Keratinocyte (primary cell): ENCODE measurements around the gene OR2F1. TPM values are rescaled to one million over a fixed set of nuclear protein-coding genes. Genes with fewer than 3 reads are reported as not detected.

Experiments used
- DNase-seq: peaks from one replicate; pipeline ENCODE4 v3.0.0-alpha.2; 2011; ENCODE audit warnings: low read depth, missing footprints, low spot score
- FAIRE-seq: peaks from 2 replicates; lab custom pipeline; 2011; peaks lifted over from hg19 to GRCh38; lab: Jason Lieb, UNC
- H2AFZ ChIP-seq: 2 replicates; pipeline ENCODE4 v1.6.0; 2012; ENCODE audit warnings: low read length, control low read depth, inconsistent platforms; ENCODE audit not compliant: control insufficient read depth
- H3K27ac ChIP-seq: 2 replicates; pipeline ENCODE4 v1.5.1; 2011; ENCODE audit warnings: low read length; ENCODE audit not compliant: control insufficient read depth, insufficient read depth
- H3K27me3 ChIP-seq: 3 replicates; pipeline ENCODE4 v1.6.0; 2011; ENCODE audit warnings: low read length; ENCODE audit not compliant: control insufficient read depth, insufficient read depth; ENCODE audit errors: extremely low read depth
- H3K36me3 ChIP-seq, 2 experiments: 2 replicates in 1 of 2; 3 replicates in 1 of 2; pipeline ENCODE4 v1.5.1; 2011; ENCODE audit warnings: low read length in 2 of 2, mild to moderate bottlenecking in 1 of 2; ENCODE audit not compliant: control insufficient read depth in 2 of 2, insufficient read depth in 2 of 2; ENCODE audit errors: extremely low read depth in 1 of 2
- H3K4me1 ChIP-seq: 3 replicates; pipeline ENCODE4 v1.5.1; 2011; ENCODE audit warnings: low read length; ENCODE audit not compliant: control insufficient read depth, insufficient read depth; ENCODE audit errors: extremely low read depth
- H3K4me2 ChIP-seq: 3 replicates; pipeline ENCODE4 v1.6.0; 2011; ENCODE audit warnings: low read depth, low read length; ENCODE audit not compliant: control insufficient read depth, insufficient read depth; ENCODE audit errors: extremely low read depth
- H3K4me3 ChIP-seq, 3 experiments: fragments of 200-600 bp in 1 of 3; sonication (generic) in 1 of 3; 2 replicates in 2 of 3; 3 replicates in 1 of 3; pipeline ENCODE4 v1.5.1; 2011 to 2016; ENCODE audit warnings: low read length in 3 of 3, mild to moderate bottlenecking in 3 of 3, control low read depth in 2 of 3, inconsistent platforms in 1 of 3, low read depth in 1 of 3, mixed read lengths in 1 of 3, mixed run types in 1 of 3, moderate library complexity in 1 of 3; ENCODE audit not compliant: control insufficient read depth in 2 of 3, insufficient read depth in 2 of 3; ENCODE audit errors: extremely low read depth in 1 of 3
- H3K79me2 ChIP-seq: 2 replicates; pipeline ENCODE4 v1.6.0; 2012; ENCODE audit warnings: low read length; ENCODE audit not compliant: control insufficient read depth, insufficient read depth
- H3K9ac ChIP-seq: 3 replicates; pipeline ENCODE4 v1.6.0; 2011; ENCODE audit warnings: low read length; ENCODE audit not compliant: control insufficient read depth, insufficient read depth; ENCODE audit errors: extremely low read depth
- H3K9me1 ChIP-seq: 3 replicates; pipeline ENCODE4 v1.6.0; 2011; ENCODE audit warnings: low read length; ENCODE audit not compliant: control insufficient read depth, insufficient read depth; ENCODE audit errors: extremely low read depth
- H3K9me3 ChIP-seq: 2 replicates; pipeline ENCODE4 v1.5.1; 2012; ENCODE audit warnings: low read depth, low read length; ENCODE audit not compliant: control insufficient read depth
- H4K20me1 ChIP-seq: 3 replicates; pipeline ENCODE4 v1.6.0; 2011; ENCODE audit warnings: low read length; ENCODE audit not compliant: control insufficient read depth, insufficient read depth; ENCODE audit errors: extremely low read depth
- CTCF ChIP-seq, 3 experiments: IDR thresholded peaks in 1 of 3; conservative IDR thresholded peaks in 1 of 3; optimal IDR thresholded peaks in 1 of 3; 2 replicates in 2 of 3; 3 replicates in 1 of 3; pipeline versions ENCODE3 to v1.5.1; 2011; ENCODE audit warnings: low read length in 3 of 3, mild to moderate bottlenecking in 3 of 3, moderate library complexity in 2 of 3, control low read depth in 1 of 3, inconsistent platforms in 1 of 3; ENCODE audit not compliant: insufficient read depth in 2 of 3; ENCODE audit errors: extremely low read depth in 1 of 3
- EZH2 ChIP-seq: IDR thresholded peaks from one replicate; pipeline ENCODE4 v1.6.1; 2012; ENCODE audit warnings: inconsistent platforms, mild to moderate bottlenecking, low read length, moderate library complexity
- dilution Hi-C: fragments of 300-500 bp; cut with MboI; formaldehyde crosslinking; loops from one replicate; pipeline ENCODE4 v1.7.0; 2020; ENCODE audit warnings: low sequenced_read_pairs; ENCODE audit not compliant: extremely low pct_ligation_motif_present
- polyA plus RNA-seq, 5 experiments: library from polyadenylated mRNA; depleted of rRNA in 3 of 5; stranded (reverse) in 3 of 5; stranded (forward) in 1 of 5; unstranded in 1 of 5; fragments of >200 nt; gene quantifications; 1 replicate in 1 of 5; 2 replicates in 3 of 5; 3 replicates in 1 of 5; pipeline versions ENCODE4 v1.2.1 to v1.2.3, GENCODE V29; 2011 to 2012; ENCODE audit warnings: missing spikeins in 2 of 5, low read depth in 1 of 5, low replicate concordance in 1 of 5

The OR2F1 gene
- polyA plus RNA-seq, 1 donor (not counting 4 experiments of a cell fraction or from before 2014, with no cell fraction given) = not detected

- no peaks in the 10 kb centered on the region for H4K20me1 ChIP-seq
- H3K4me3 ChIP-seq = no peak overlapping the region
- no peaks in the 10 kb centered on the region for H3K9me3 ChIP-seq
- no peaks in the 10 kb centered on the region for H3K9me1 ChIP-seq
- no peak overlapping the region for H3K4me2 ChIP-seq
- H3K79me2 ChIP-seq = no peaks in the 10 kb centered on the region
- no peak overlapping the region for H3K27ac ChIP-seq
- TF ChIP-seq EZH2 (no peak), CTCF (optimal IDR thresholded peaks at IDR 0.05 in 1 of 3, IDR thresholded peaks at IDR 0.05 in 1 of 3, conservative IDR thresholded peaks at IDR 0.05 in 1 of 3; ENCODE audit: extremely low read depth in 1 of 3, insufficient read depth in 2 of 3, low read length in 3 of 3) (no peak)
- dilution Hi-C loops = no loop called here
- H3K4me1 ChIP-seq = no peaks in the 10 kb centered on the region
- DNase-seq (no peak), FAIRE-seq (no peak)
- no peaks in the 10 kb centered on the region for H3K27me3 ChIP-seq
- H3K36me3 ChIP-seq = no peaks in the 10 kb centered on the region
- no peak overlapping the region for H2AFZ ChIP-seq
- H3K9ac ChIP-seq = no peak overlapping the region
These were observed 32.9 kb downstream of the OR2F1 start for GRCh38 chr7:143987513-143987912.

GRCh38 chr7:143988976-143989745 is 34.5 kb downstream of the OR2F1 start:
- TF ChIP-seq EZH2 (no peak), CTCF (optimal IDR thresholded peaks at IDR 0.05 in 1 of 3, IDR thresholded peaks at IDR 0.05 in 1 of 3, conservative IDR thresholded peaks at IDR 0.05 in 1 of 3; ENCODE audit: extremely low read depth in 1 of 3, insufficient read depth in 2 of 3, low read length in 3 of 3) (no peak)
- no peaks in the 10 kb centered on the region for H3K4me1 ChIP-seq
- no peak overlapping the region for H3K4me3 ChIP-seq
- dilution Hi-C loops = no loop called here
- no peak for FAIRE-seq
- no peaks in the 10 kb centered on the region for H3K36me3 ChIP-seq
- no peak overlapping the region for H2AFZ ChIP-seq
- no peaks in the 10 kb centered on the region for H3K9me1 ChIP-seq
- H3K79me2 ChIP-seq = no peaks in the 10 kb centered on the region
- no peak overlapping the region for H3K4me2 ChIP-seq
- H3K27me3 ChIP-seq = no peaks in the 10 kb centered on the region
- DNase-seq = no peak
- H4K20me1 ChIP-seq = no peaks in the 10 kb centered on the region
- no peaks in the 10 kb centered on the region for H3K9me3 ChIP-seq
- no peak overlapping the region for H3K9ac ChIP-seq
- H3K27ac ChIP-seq = no peak overlapping the region
